Neural progenitor cell (in vitro differentiated cells): ENCODE results near the gene FBXO15. TPM values are rescaled to one million over a fixed set of nuclear protein-coding genes. Genes with fewer than 3 reads are reported as not detected.

Source experiments
- DNase-seq: peaks from one replicate; pipeline ENCODE4 v3.0.0-alpha.2; 2016; ENCODE audit warnings: low spot score
- H2AFZ ChIP-seq: fragments of 200-600 bp; sonication (generic); replicated peaks from 2 replicates; pipeline ENCODE4 v1.6.1; 2016; ENCODE audit warnings: antibody characterized with exemption
- H3F3A ChIP-seq: fragments of 200-600 bp; sonication (generic); 2 replicates; pipeline ENCODE4 v1.6.1; 2016; ENCODE audit warnings: antibody characterized with exemption, low read depth
- H3K27ac ChIP-seq: fragments of 200-600 bp; sonication (generic); 2 replicates; pipeline ENCODE4 v1.5.1; 2016; ENCODE audit warnings: mild to moderate bottlenecking
- H3K27me3 ChIP-seq: fragments of 200-600 bp; sonication (generic); 2 replicates; pipeline ENCODE4 v1.6.1; 2016; ENCODE audit warnings: mild to moderate bottlenecking, moderate library complexity
- H3K36me3 ChIP-seq: fragments of 200-600 bp; sonication (generic); 2 replicates; pipeline ENCODE4 v1.5.1; 2016
- H3K4me1 ChIP-seq: fragments of 200-600 bp; sonication (generic); 2 replicates; pipeline ENCODE4 v1.6.1; 2016; ENCODE audit warnings: mixed run types
- H3K4me2 ChIP-seq: fragments of 200-600 bp; sonication (generic); 2 replicates; pipeline ENCODE4 v1.6.1; 2016
- H3K4me3 ChIP-seq: fragments of 200-600 bp; sonication (generic); 2 replicates; pipeline ENCODE4 v1.5.1; 2016
- H3K79me2 ChIP-seq: fragments of 200-600 bp; sonication (generic); 2 replicates; pipeline ENCODE4 v1.6.1; 2016; ENCODE audit warnings: low read depth
- H3K9ac ChIP-seq: fragments of 200-600 bp; sonication (generic); 2 replicates; pipeline ENCODE4 v1.6.1; 2016
- H3K9me3 ChIP-seq: fragments of 200-600 bp; sonication (generic); 2 replicates; pipeline ENCODE4 v1.5.1; 2016; ENCODE audit warnings: low read depth
- H4K20me1 ChIP-seq: fragments of 200-600 bp; sonication (generic); 2 replicates; pipeline ENCODE4 v1.6.1; 2016; ENCODE audit warnings: low read depth
- H3K27ac Mint-ChIP-seq: 3 replicates; pipeline ENCODE4 v1.8.0; 2021; ENCODE audit warnings: mixed read lengths
- H3K27me3 Mint-ChIP-seq: 2 replicates; pipeline ENCODE4 v1.8.0; 2022; ENCODE audit warnings: low read depth, mild to moderate bottlenecking, inconsistent platforms, moderate library complexity, mixed read lengths; ENCODE audit not compliant: insufficient read depth
- H3K36me3 Mint-ChIP-seq: 3 replicates; pipeline ENCODE4 v1.8.0; 2021; ENCODE audit warnings: mixed read lengths
- H3K4me1 Mint-ChIP-seq: 3 replicates; pipeline ENCODE4 v1.8.0; 2021; ENCODE audit warnings: mixed read lengths
- H3K4me3 Mint-ChIP-seq: 3 replicates; pipeline ENCODE4 v1.8.0; 2021; ENCODE audit warnings: mild to moderate bottlenecking, moderate library complexity, mixed read lengths
- H3K9me3 Mint-ChIP-seq: 3 replicates; pipeline ENCODE4 v1.8.0; 2020; ENCODE audit warnings: mixed read lengths
- CTCF ChIP-seq: fragments of 200-600 bp; sonication (generic); IDR thresholded peaks from 2 replicates; pipeline ENCODE4 v1.5.1; 2017; ENCODE audit warnings: antibody characterized with exemption, mild to moderate bottlenecking
- EZH2 ChIP-seq: fragments of 200-600 bp; sonication (generic); IDR thresholded peaks from 2 replicates; pipeline ENCODE4 v1.6.1; 2017; ENCODE audit warnings: antibody characterized with exemption, mild to moderate bottlenecking, moderate library complexity
- EZH2phosphoT487 ChIP-seq: fragments of 200-600 bp; sonication (generic); IDR thresholded peaks from 2 replicates; pipeline ENCODE4 v1.6.1; 2017; ENCODE audit warnings: antibody characterized with exemption
- total RNA-seq: library from RNA; depleted of rRNA; stranded (reverse); fragments of >200 nt; gene quantifications from 2 replicates; pipeline ENCODE4 v1.2.3, GENCODE V29; 2015; ENCODE audit warnings: low replicate concordance

FBXO15 gene
- total RNA-seq, 1 donor from 2014 or later: 2.2 TPM

- H3K9ac ChIP-seq: no peak overlapping the region
Observed at GRCh38 chr18:74154716-74155115, 7.1 kb upstream of the FBXO15 start.

DNA sequence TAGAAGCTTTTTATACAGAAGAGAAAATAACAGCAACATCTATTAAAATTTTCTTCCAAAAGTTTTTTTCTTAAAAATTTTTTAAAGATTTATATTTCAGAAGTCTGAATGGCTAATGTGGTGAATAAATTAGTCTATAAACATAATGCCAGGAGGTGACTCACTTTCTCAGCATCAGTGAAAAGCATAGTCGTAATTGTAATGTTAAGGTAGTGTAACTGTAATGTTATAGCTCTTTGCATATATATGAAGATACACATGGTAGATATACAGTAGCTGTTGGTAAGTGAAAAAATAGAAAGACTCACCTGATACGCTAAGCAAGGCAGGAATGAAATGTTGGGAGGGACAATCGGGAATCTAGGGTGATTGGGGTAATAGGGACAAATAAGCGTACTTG, 6.2 kb upstream of the FBXO15 start:
- no peak overlapping the region for H3K4me2 ChIP-seq
- H3K27me3 ChIP-seq: no peaks in the 10 kb centered on the region
- H3K9me3 ChIP-seq: no peaks in the 10 kb centered on the region
- Mint-ChIP-seq H3K4me3 (no peak overlapping the region), H3K27ac (no peak overlapping the region), H3K36me3 (peaks cover 6% of the 10 kb centered on the region), H3K9me3 (no peaks in the 10 kb centered on the region), H3K4me1 (peaks cover 16% of the 10 kb centered on the region), H3K27me3 (no peaks in the 10 kb centered on the region)
- no peak for DNase-seq
- no peak overlapping the region for H3K9ac ChIP-seq
- TF ChIP-seq EZH2 (no peak), CTCF (no peak), EZH2phosphoT487 (no peak)
- no peaks in the 10 kb centered on the region for H3K36me3 ChIP-seq
- no peak overlapping the region for H3K4me3 ChIP-seq
- no peak overlapping the region for H3K27ac ChIP-seq
- no peaks in the 10 kb centered on the region for H4K20me1 ChIP-seq
- no peak overlapping the region for H2AFZ ChIP-seq
- H3K79me2 ChIP-seq: peaks cover 49% of the 10 kb centered on the region
- H3K4me1 ChIP-seq: peaks cover 9% of the 10 kb centered on the region
- H3F3A ChIP-seq: no peaks in the 10 kb centered on the region

More at GRCh38 chr18:74154716-74155115, 7.1 kb upstream of the FBXO15 start:
- Histone ChIP-seq H3K27ac (no peak overlapping the region), H3K27me3 (no peaks in the 10 kb centered on the region), H3K4me3 (no peak overlapping the region), H3K79me2 (peaks cover 39% of the 10 kb centered on the region), H3K9me3 (no peaks in the 10 kb centered on the region), H4K20me1 (no peaks in the 10 kb centered on the region), H3F3A (no peaks in the 10 kb centered on the region), H3K4me1 (peaks cover 4% of the 10 kb centered on the region), H3K4me2 (no peak overlapping the region), H3K36me3 (no peaks in the 10 kb centered on the region), H2AFZ (no peak overlapping the region)
- Mint-ChIP-seq H3K4me1 (peaks cover 8% of the 10 kb centered on the region), H3K9me3 (no peaks in the 10 kb centered on the region), H3K27me3 (no peaks in the 10 kb centered on the region), H3K4me3 (no peak overlapping the region), H3K27ac (no peak overlapping the region), H3K36me3 (peaks cover 8% of the 10 kb centered on the region)
- DNase-seq: no peak
- TF ChIP-seq EZH2: no peak
- TF ChIP-seq EZH2phosphoT487: no peak
- no peak for TF ChIP-seq CTCF

DNA sequence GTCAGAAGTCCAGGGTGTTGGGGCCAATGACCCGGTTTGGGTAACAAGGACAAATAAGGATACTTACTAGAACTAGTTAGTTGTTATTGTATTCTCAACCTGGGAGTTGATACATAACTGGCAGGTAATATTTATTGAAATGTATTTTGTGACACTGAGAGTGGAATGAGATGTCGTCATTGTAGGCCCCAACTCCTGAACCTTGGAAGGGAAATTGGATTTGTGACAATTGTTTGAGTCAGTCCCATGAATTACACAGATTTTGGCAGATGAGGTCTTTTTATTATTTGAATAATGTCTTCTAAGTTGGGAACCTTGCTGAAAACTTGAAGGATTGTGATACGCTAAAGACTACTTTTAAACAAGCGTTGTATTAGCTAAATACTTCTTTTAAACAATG, 5.7 kb upstream of the FBXO15 start:
- peaks cover 6% of the 10 kb centered on the region for H3K36me3 Mint-ChIP-seq
- no peak overlapping the region for H3K27ac Mint-ChIP-seq
- peaks cover 17% of the 10 kb centered on the region for H3K4me1 Mint-ChIP-seq
- no peak overlapping the region for H3K4me3 Mint-ChIP-seq
- no peaks in the 10 kb centered on the region for H3K27me3 ChIP-seq
- H3K4me1 ChIP-seq: peaks cover 9% of the 10 kb centered on the region
- no peak overlapping the region for H3K9ac ChIP-seq
- H3K4me3 ChIP-seq: no peak overlapping the region
- H4K20me1 ChIP-seq: no peaks in the 10 kb centered on the region
- DNase-seq: no peak
- H3F3A ChIP-seq: no peaks in the 10 kb centered on the region
- no peak for TF ChIP-seq EZH2
- no peak for TF ChIP-seq EZH2phosphoT487
- TF ChIP-seq CTCF: no peak
- peaks cover 52% of the 10 kb centered on the region for H3K79me2 ChIP-seq
- no peaks in the 10 kb centered on the region for H3K27me3 Mint-ChIP-seq
- no peaks in the 10 kb centered on the region for H3K9me3 ChIP-seq
- no peak overlapping the region for H3K4me2 ChIP-seq
- H3K9me3 Mint-ChIP-seq: no peaks in the 10 kb centered on the region
- no peak overlapping the region for H3K27ac ChIP-seq
- H2AFZ ChIP-seq: no peak overlapping the region
- no peaks in the 10 kb centered on the region for H3K36me3 ChIP-seq
